Measurements from ENCODE around the gene NRXN3. TPM values are rescaled to one million over a fixed set of nuclear protein-coding genes. Genes with fewer than 3 reads are reported as not detected.

NRXN3 gene
- total and polyA plus RNA-seq, 2 donors (not counting 1 experiment from before 2014, with no cell fraction given): not detected

GRCh38 chr14:79306546-79306945 is 1136.4 kb downstream of the NRXN3 start:
- no peak overlapping the region for H3K4me2 ChIP-seq (replicated peaks; ENCODE audit: low read depth, low read length, poor library complexity, severe bottlenecking)
- DNase-seq (no peak), ATAC-seq (ENCODE audit: low read depth) (no peak)
- no peaks in the 10 kb centered on the region for H4K20me1 ChIP-seq (ENCODE audit: control insufficient read depth, insufficient read depth, low read length, poor library complexity, severe bottlenecking)
- Mint-ChIP-seq H3K27me3 (no peaks in the 10 kb centered on the region), H3K4me1 (no peaks in the 10 kb centered on the region), H3K27ac (no peak overlapping the region), H3K9me3 (ENCODE audit: insufficient read depth) (no peaks in the 10 kb centered on the region), H3K4me3 (no peak overlapping the region)
- no peak for TF ChIP-seq EZH2 (IDR thresholded peaks at IDR 0.05; ENCODE audit: borderline replicate concordance, insufficient read depth, low read depth, low read length, poor library complexity, severe bottlenecking)
- TF ChIP-seq CTCF (IDR thresholded peaks at IDR 0.05): no peak
- no peak overlapping the region for H3K9ac ChIP-seq (ENCODE audit: low read length)
- 38% methylated on average over 1 of the region's 2 CpGs for WGBS (ENCODE audit: insufficient coverage)
- ChIA-PET CTCF (no interaction called here), POLR2A (no interaction called here)
- intact Hi-C loops (cut with micrococcal nuclease): no loop called here
- no peak overlapping the region for H3K27ac ChIP-seq (ENCODE audit: low read length in 2 of 2)
- H3K36me3 ChIP-seq (replicated peaks in 1 of 2; ENCODE audit: control extremely low read depth in 1 of 2, control insufficient read depth in 1 of 2, extremely low read depth in 1 of 2, insufficient read depth in 2 of 2, low read length in 1 of 2): no peaks in the 10 kb centered on the region
- H3K4me1 ChIP-seq (ENCODE audit: control insufficient read depth in 2 of 2, insufficient read depth in 2 of 2, low read length in 2 of 2): no peaks in the 10 kb centered on the region
- no peaks in the 10 kb centered on the region for H3K79me2 ChIP-seq (ENCODE audit: control insufficient read depth, insufficient read depth, low read length)
- H2AFZ ChIP-seq (ENCODE audit: insufficient read depth, low read depth, low read length, poor library complexity, severe bottlenecking): no peak overlapping the region
- H3K27me3 ChIP-seq (replicated peaks in 1 of 4; ENCODE audit: control extremely low read depth in 1 of 4, control insufficient read depth in 3 of 4, insufficient read depth in 4 of 4, low read length in 3 of 4): no peaks in the 10 kb centered on the region
- H3K4me3 ChIP-seq (ENCODE audit: control extremely low read depth in 1 of 5, extremely low read depth in 1 of 5, insufficient read depth in 1 of 5, low read depth in 2 of 5, low read length in 4 of 5): no peak overlapping the region
- H3K9me3 ChIP-seq (ENCODE audit: control extremely low read depth in 1 of 3, control insufficient read depth in 2 of 3, insufficient read depth in 1 of 3, low read length in 2 of 3): no peaks in the 10 kb centered on the region

DNA sequence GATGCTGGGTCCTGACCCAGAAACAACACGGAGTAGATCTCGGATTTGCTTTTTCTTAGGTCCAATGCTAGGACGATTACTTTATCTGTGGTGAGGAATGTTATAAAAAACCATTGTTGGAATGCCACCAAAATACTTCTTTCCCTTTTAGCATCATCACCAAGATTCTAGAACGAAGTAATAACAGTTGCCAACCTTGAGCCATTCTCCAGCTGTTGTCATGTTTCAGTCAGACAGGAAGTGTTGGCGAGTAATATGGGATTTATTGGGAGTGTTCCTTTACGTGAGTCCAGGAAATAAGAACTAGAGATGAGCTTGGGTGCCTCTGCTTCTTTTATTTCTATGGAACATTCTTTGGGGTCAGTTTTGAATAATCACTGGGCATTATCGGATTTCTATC is 1148.2 kb downstream of the NRXN3 start:
- no peak for ATAC-seq (ENCODE audit: low read depth)
- ChIA-PET POLR2A (no interaction called here), CTCF (no interaction called here)
- Histone ChIP-seq H3K27ac (ENCODE audit: low read length in 2 of 2) (no peak overlapping the region), H3K9ac (ENCODE audit: low read length) (no peak overlapping the region), H3K4me2 (replicated peaks; ENCODE audit: low read depth, low read length, poor library complexity, severe bottlenecking) (no peak overlapping the region), H3K4me1 (ENCODE audit: control insufficient read depth in 2 of 2, insufficient read depth in 2 of 2, low read length in 2 of 2) (no peaks in the 10 kb centered on the region), H3K9me3 (ENCODE audit: control extremely low read depth in 1 of 3, control insufficient read depth in 2 of 3, insufficient read depth in 1 of 3, low read length in 2 of 3) (no peaks in the 10 kb centered on the region), H4K20me1 (ENCODE audit: control insufficient read depth, insufficient read depth, low read length, poor library complexity, severe bottlenecking) (no peaks in the 10 kb centered on the region), H3K27me3 (replicated peaks in 1 of 4; ENCODE audit: control extremely low read depth in 1 of 4, control insufficient read depth in 3 of 4, insufficient read depth in 4 of 4, low read length in 3 of 4) (no peaks in the 10 kb centered on the region), H2AFZ (ENCODE audit: insufficient read depth, low read depth, low read length, poor library complexity, severe bottlenecking) (no peak overlapping the region), H3K79me2 (ENCODE audit: control insufficient read depth, insufficient read depth, low read length) (no peaks in the 10 kb centered on the region), H3K4me3 (ENCODE audit: control extremely low read depth in 1 of 5, extremely low read depth in 1 of 5, insufficient read depth in 1 of 5, low read depth in 2 of 5, low read length in 4 of 5) (no peak overlapping the region), H3K36me3 (replicated peaks in 1 of 2; ENCODE audit: control extremely low read depth in 1 of 2, control insufficient read depth in 1 of 2, extremely low read depth in 1 of 2, insufficient read depth in 2 of 2, low read length in 1 of 2) (no peaks in the 10 kb centered on the region)
- H3K4me1 Mint-ChIP-seq: no peaks in the 10 kb centered on the region
- H3K4me3 Mint-ChIP-seq: no peak overlapping the region
- 86% methylated on average over 2 of the region's 7 CpGs for WGBS (ENCODE audit: insufficient coverage)
- TF ChIP-seq EZH2 (IDR thresholded peaks at IDR 0.05; ENCODE audit: borderline replicate concordance, insufficient read depth, low read depth, low read length, poor library complexity, severe bottlenecking): no peak
- TF ChIP-seq CTCF (IDR thresholded peaks at IDR 0.05): no peak
- intact Hi-C loops (cut with micrococcal nuclease): no loop called here
- no peak overlapping the region for H3K27ac Mint-ChIP-seq
- H3K27me3 Mint-ChIP-seq: no peaks in the 10 kb centered on the region
- DNase-seq: no peak
- H3K9me3 Mint-ChIP-seq (ENCODE audit: insufficient read depth): peaks cover 4% of the 10 kb centered on the region
